Thyroid gland (tissue), 4 donors: Measurements from ENCODE around the gene SHROOM3.

ENCODE experiments used
- CTCF ChIP-seq, 6 experiments: fragments of 200-600 bp in 3 of 6; fragments of 450-650 bp in 3 of 6; sonication (generic) in 3 of 6; IDR thresholded peaks; one replicate each; pipeline ENCODE4 v1.5.1; 2016 to 2019; ENCODE audit warnings: antibody characterized with exemption in 6 of 6, mild to moderate bottlenecking in 2 of 6, inconsistent platforms in 1 of 6, moderate library complexity in 1 of 6
- POLR2A ChIP-seq, 2 donors: fragments of 450-650 bp; IDR thresholded peaks; one replicate each; pipeline ENCODE4 v1.6.1; 2017; ENCODE audit warnings: antibody characterized with exemption in 2 of 2, mild to moderate bottlenecking in 2 of 2, moderate library complexity in 1 of 2

GRCh38 chr4:76525751-76526150 lies 90.7 kb downstream of the SHROOM3 start:
- TF ChIP-seq POLR2A (IDR thresholded peaks at IDR 0.05) (no peak), CTCF (IDR thresholded peaks at IDR 0.05) (no peak)
